ENCODE data around the gene HOXA13. TPM values are rescaled to one million over a fixed set of nuclear protein-coding genes. Genes with fewer than 3 reads are reported as not detected.

Gene HOXA13
- polyA plus RNA-seq, 1 donor: not detected

DNA sequence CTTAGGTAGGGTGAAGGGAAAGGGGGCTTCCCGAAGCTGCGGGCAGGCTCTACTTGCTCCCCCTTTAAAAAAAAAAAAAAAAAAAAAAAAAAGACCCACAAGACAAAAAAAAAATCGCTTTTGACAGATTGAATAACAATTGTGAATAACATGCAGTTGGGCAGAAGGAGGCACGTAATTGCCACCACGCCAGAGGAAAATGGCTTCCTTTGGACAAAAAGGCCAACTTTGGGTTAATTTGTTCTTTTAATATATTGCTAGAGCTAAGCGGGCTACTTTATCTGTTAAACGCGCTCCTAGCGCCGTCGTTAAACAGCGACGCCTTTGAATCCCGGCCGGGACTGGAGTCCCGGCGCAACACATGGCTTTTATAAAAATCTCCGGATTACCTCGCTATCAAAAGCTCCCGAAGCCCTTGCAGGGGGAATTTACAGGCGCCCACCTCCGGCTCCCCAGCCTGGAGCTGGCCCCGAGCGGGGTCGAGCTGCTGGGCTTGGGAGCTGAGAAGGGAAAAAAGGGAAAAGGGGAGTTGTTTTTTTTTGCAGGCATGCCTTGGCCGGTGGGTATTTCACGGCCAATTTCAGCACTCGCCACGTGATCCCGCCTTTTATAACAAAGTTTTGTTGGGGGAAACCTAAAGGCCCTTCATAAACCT, 16.1 kb downstream of the HOXA13 start:
- H3K27ac ChIP-seq (ENCODE audit: low read length): no peak overlapping the region
- DNase-seq: peak in 1 of 2 donors; percentile 23
- H3K27me3 ChIP-seq (ENCODE audit: control insufficient read depth, insufficient read depth, low read length): peaks cover 98% of the 10 kb centered on the region
- 7% methylated on average over 3 of the region's 30 CpGs for WGBS (ENCODE audit: insufficient coverage, low lambda C conversion rate)
- H3K36me3 ChIP-seq (ENCODE audit: control insufficient read depth, insufficient read depth, low read length): no peaks in the 10 kb centered on the region
- peaks cover 14% of the 10 kb centered on the region for H3K4me1 ChIP-seq (ENCODE audit: control insufficient read depth, insufficient read depth, low read length)
- H3K4me3 ChIP-seq (ENCODE audit: low read length): no peak overlapping the region
- H3K9me3 ChIP-seq (ENCODE audit: control insufficient read depth, low read depth, low read length): peaks cover 29% of the 10 kb centered on the region

DNA sequence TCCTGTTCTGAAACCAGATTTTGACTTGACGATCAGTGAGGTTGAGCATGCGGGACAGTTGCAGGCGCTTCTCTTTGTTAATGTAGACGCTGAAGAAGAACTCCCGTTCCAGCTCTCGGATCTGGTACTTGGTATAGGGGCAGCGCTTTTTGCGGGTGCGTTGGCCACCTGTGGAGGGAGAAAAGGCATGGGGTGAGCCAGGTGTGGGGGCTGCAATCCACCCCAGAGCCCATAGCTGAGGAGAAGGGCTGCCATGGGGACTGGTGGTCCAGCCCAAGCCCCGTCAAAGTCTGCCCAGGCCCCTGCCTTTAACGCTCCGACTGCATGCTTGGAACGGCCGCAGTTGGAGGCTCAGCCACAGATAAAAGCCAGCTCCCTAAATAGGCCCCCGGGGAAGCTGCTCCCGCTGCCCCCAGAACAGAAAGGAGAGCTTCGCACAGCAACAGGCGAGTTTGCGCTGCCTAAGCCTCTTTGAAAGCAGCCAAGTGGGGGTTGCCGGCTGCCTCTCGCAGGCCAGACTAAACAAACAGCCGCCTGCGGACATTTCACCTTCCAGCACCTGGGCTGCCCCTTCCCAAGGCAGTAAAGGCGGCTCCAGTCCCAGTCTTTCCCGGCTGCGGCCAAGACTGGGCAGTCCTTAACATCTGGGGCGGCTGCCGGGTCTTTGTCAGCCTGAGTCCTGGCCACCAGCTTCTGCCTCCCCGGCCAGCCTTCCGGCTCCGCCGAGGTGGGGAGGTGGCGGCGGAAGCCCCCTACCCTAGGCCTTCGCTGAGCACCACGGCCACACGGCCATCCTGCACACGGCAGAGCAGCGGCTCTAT, 16.8 kb downstream of the HOXA13 start:
- DNase-seq: no peak
- Histone ChIP-seq H3K27ac (ENCODE audit: low read length) (no peak overlapping the region), H3K27me3 (ENCODE audit: control insufficient read depth, insufficient read depth, low read length) (peaks cover 98% of the 10 kb centered on the region)

GRCh38 chr7:27182285-27182841, 17.5 kb downstream of the HOXA13 start:
- whole genome bisulfite sequencing (ENCODE audit: insufficient coverage, low lambda C conversion rate): no CpG with 5 or more reads among the region's 4 CpGs
- H3K36me3 ChIP-seq (ENCODE audit: control insufficient read depth, insufficient read depth, low read length): no peaks in the 10 kb centered on the region
- no peak for DNase-seq
- H3K9me3 ChIP-seq (ENCODE audit: control insufficient read depth, low read depth, low read length): peaks cover 18% of the 10 kb centered on the region
- H3K4me1 ChIP-seq (ENCODE audit: control insufficient read depth, insufficient read depth, low read length): peaks cover 11% of the 10 kb centered on the region
- H3K27ac ChIP-seq (ENCODE audit: low read length): no peak overlapping the region
- H3K27me3 ChIP-seq (ENCODE audit: control insufficient read depth, insufficient read depth, low read length): peaks cover 98% of the 10 kb centered on the region
- H3K4me3 ChIP-seq (ENCODE audit: low read length): no peak overlapping the region

More for the DNA sequence above, 16.8 kb downstream of the HOXA13 start:
- H3K9me3 ChIP-seq (ENCODE audit: control insufficient read depth, low read depth, low read length): peaks cover 23% of the 10 kb centered on the region
- H3K4me1 ChIP-seq (ENCODE audit: control insufficient read depth, insufficient read depth, low read length): peaks cover 11% of the 10 kb centered on the region
- H3K4me3 ChIP-seq (ENCODE audit: low read length): no peak overlapping the region
- no CpG with 5 or more reads among the region's 39 CpGs for WGBS (ENCODE audit: insufficient coverage, low lambda C conversion rate)
- no peaks in the 10 kb centered on the region for H3K36me3 ChIP-seq (ENCODE audit: control insufficient read depth, insufficient read depth, low read length)

DNA sequence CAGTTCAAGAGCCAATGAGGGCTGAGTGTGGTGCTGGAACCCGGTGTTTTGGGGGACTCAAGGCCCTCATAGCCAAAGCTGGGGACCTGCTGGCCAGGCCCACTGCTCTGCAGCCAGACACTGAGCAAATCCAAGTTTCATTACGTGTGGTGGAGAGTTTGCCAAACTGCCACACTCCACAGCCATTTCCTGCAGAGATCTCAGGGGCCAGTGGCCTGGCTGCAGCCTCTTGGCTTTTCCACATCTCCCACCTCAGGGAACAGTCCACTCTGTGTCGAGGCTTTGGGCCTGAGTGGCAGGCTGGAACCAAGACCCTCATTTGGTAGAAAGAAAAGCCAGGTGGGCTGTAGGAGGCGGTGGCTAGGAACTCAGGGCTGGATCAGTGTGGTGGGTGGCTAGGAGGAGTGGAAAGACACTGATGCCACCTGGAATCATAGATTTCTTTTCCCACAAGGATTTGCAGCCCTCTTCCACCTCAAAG, 18.1 kb downstream of the HOXA13 start:
- no peak for DNase-seq
- WGBS (ENCODE audit: insufficient coverage, low lambda C conversion rate): no CpG with 5 or more reads among the region's 4 CpGs
- H3K36me3 ChIP-seq (ENCODE audit: control insufficient read depth, insufficient read depth, low read length): no peaks in the 10 kb centered on the region
- H3K4me3 ChIP-seq (ENCODE audit: low read length): no peak overlapping the region
- peaks cover 11% of the 10 kb centered on the region for H3K4me1 ChIP-seq (ENCODE audit: control insufficient read depth, insufficient read depth, low read length)
- H3K27ac ChIP-seq (ENCODE audit: low read length): no peak overlapping the region
- H3K27me3 ChIP-seq (ENCODE audit: control insufficient read depth, insufficient read depth, low read length): peaks cover 98% of the 10 kb centered on the region
- H3K9me3 ChIP-seq (ENCODE audit: control insufficient read depth, low read depth, low read length): peaks cover 20% of the 10 kb centered on the region

- H3K4me3 ChIP-seq (ENCODE audit: low read length): no peak overlapping the region
- H3K27ac ChIP-seq (ENCODE audit: low read length): no peak overlapping the region
- no peak for DNase-seq
- H3K9me3 ChIP-seq (ENCODE audit: control insufficient read depth, low read depth, low read length): peaks cover 20% of the 10 kb centered on the region
- no CpG with 5 or more reads among the region's 12 CpGs for WGBS (ENCODE audit: insufficient coverage, low lambda C conversion rate)
- H3K36me3 ChIP-seq (ENCODE audit: control insufficient read depth, insufficient read depth, low read length): no peaks in the 10 kb centered on the region
- H3K27me3 ChIP-seq (ENCODE audit: control insufficient read depth, insufficient read depth, low read length): peaks cover 98% of the 10 kb centered on the region
- H3K4me1 ChIP-seq (ENCODE audit: control insufficient read depth, insufficient read depth, low read length): peaks cover 11% of the 10 kb centered on the region
These were observed 19.2 kb downstream of the HOXA13 start for GRCh38 chr7:27180431-27181420.

DNA sequence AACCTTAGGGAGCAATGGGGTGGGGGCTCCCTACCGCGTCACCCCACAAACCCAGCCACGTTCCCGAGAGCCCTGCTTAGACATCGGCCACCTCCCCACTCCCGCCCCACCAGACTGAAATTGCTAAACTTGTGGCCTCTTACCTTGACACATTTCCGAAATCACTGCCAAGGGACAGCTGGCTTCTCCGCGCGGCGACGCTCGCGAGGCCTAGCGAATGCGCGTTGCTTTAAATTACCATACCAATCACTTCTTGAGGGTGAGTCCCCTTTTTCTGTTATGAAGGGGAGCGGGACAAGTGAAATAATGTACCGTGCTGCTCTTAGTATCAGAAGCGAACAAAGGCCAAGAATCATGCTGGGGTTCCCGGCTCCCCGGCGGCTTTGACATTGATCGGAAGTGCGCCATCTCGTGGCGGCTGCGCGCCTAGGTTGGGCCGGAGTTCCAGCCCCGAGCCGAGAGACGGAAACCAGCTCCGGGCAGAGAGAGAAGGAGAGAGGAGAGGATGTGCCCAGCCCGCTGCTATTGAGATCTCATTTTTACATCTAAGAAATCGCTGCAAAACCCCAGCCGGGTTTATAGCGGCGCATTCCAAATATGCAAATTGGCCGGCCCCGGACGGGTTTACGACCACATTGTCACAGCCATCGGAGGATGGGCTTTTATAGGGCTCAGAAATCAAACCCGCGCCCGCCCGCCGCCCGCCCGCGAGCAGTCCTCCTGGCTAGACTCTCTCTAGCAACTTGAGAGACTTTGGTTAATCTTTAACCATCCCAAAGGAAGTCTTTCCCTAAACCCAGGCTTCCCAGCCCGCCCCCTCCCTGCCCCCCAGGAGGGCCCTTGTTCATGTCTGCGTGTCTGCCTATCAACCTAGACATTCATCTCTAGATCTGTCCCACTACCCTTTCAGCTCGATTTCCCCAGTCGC, 20.1 kb downstream of the HOXA13 start:
- Histone ChIP-seq H3K4me1 (ENCODE audit: control insufficient read depth, insufficient read depth, low read length) (peaks cover 10% of the 10 kb centered on the region), H3K27me3 (ENCODE audit: control insufficient read depth, insufficient read depth, low read length) (peaks cover 98% of the 10 kb centered on the region), H3K4me3 (ENCODE audit: low read length) (no peak overlapping the region), H3K36me3 (ENCODE audit: control insufficient read depth, insufficient read depth, low read length) (no peaks in the 10 kb centered on the region), H3K9me3 (ENCODE audit: control insufficient read depth, low read depth, low read length) (peaks cover 12% of the 10 kb centered on the region), H3K27ac (ENCODE audit: low read length) (no peak overlapping the region)
- WGBS (ENCODE audit: insufficient coverage, low lambda C conversion rate): 40% methylated on average over 1 of the region's 56 CpGs
- peak; percentile 58 to 72 for DNase-seq

DNA sequence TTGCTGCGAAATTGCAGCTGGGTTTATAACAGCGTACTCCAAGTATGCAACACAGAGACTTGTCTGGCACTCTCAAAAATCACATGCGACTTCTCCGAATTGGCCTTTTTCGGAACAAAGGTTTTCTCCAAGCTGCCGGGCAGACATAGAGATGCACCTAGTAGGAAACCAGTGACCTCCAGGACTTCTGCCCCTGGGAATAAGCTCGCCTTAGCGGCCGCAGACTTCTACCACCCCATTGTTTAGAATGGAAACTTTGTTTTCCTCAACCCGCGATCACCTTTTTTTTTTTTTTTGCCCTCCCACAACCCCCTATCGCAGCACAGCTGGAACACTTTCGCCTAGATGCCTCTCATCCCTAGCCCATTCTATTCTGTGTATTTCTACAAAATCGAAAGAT, 20.9 kb downstream of the HOXA13 start:
- H3K27me3 ChIP-seq (ENCODE audit: control insufficient read depth, insufficient read depth, low read length): peaks cover 99% of the 10 kb centered on the region
- no peak overlapping the region for H3K27ac ChIP-seq (ENCODE audit: low read length)

DNA sequence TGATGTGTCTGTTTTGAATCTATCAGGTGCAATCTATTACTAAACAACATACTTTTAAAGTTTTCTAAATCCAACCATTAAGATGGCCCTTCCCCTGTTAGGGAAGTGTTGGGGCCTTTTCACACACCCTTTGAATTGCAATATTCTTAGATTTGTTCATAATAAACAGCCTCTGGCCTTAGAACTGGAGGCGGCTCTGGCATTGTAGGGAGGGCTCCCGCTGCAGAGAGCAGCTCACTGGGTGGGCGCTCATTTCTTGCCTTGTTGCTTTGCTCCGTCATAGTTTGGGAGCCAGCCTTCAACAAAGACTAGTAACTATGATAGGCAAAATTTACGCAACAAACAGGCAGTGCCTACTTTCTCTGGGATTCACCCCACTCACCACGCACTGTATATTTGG, 21.5 kb downstream of the HOXA13 start:
- peaks cover 98% of the 10 kb centered on the region for H3K27me3 ChIP-seq (ENCODE audit: control insufficient read depth, insufficient read depth, low read length)

More for the DNA sequence above, 20.9 kb downstream of the HOXA13 start:
- Histone ChIP-seq H3K4me3 (ENCODE audit: low read length) (no peak overlapping the region), H3K36me3 (ENCODE audit: control insufficient read depth, insufficient read depth, low read length) (no peaks in the 10 kb centered on the region), H3K9me3 (ENCODE audit: control insufficient read depth, low read depth, low read length) (peaks cover 16% of the 10 kb centered on the region), H3K4me1 (ENCODE audit: control insufficient read depth, insufficient read depth, low read length) (peaks cover 7% of the 10 kb centered on the region)
- DNase-seq: no peak
- WGBS (ENCODE audit: insufficient coverage, low lambda C conversion rate): 0% methylated on average over 3 of the region's 14 CpGs

DNA sequence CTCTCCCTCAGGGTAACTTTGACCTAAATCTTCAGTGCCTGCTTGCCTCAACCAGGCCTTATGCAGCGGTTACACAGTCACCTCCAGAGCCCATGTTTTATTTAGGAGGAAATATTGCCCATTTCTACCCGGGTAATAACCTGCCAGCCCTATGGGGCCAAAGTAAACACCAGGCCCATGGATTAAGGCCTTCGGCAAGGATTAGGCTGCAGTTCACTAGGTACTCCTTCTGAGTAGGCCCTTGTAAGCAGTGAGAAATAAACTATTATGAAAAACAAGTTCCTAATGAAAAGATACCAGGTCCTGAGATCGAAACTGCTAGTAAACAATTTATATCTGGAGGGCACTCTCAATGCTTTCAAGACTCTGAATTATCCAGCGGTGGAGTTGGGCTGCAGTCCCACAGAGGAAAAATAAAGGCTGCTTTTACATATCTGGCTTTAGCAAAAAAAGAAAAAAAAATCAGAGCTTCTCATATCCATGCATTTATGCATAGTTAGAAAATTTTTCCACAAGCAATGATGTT, 22.0 kb downstream of the HOXA13 start:
- H3K4me3 ChIP-seq (ENCODE audit: low read length): no peak overlapping the region
- H3K27ac ChIP-seq (ENCODE audit: low read length): no peak overlapping the region
- peaks cover 14% of the 10 kb centered on the region for H3K9me3 ChIP-seq (ENCODE audit: control insufficient read depth, low read depth, low read length)
- WGBS (ENCODE audit: insufficient coverage, low lambda C conversion rate): no CpG with 5 or more reads among the region's 5 CpGs
- peaks cover 98% of the 10 kb centered on the region for H3K27me3 ChIP-seq (ENCODE audit: control insufficient read depth, insufficient read depth, low read length)
- H3K4me1 ChIP-seq (ENCODE audit: control insufficient read depth, insufficient read depth, low read length): peaks cover 3% of the 10 kb centered on the region
- no peaks in the 10 kb centered on the region for H3K36me3 ChIP-seq (ENCODE audit: control insufficient read depth, insufficient read depth, low read length)
- DNase-seq: no peak

More for the DNA sequence above, 21.5 kb downstream of the HOXA13 start:
- WGBS (ENCODE audit: insufficient coverage, low lambda C conversion rate): no CpG with 5 or more reads among the region's 6 CpGs
- Histone ChIP-seq H3K4me3 (ENCODE audit: low read length) (no peak overlapping the region), H3K9me3 (ENCODE audit: control insufficient read depth, low read depth, low read length) (peaks cover 15% of the 10 kb centered on the region), H3K27ac (ENCODE audit: low read length) (no peak overlapping the region), H3K4me1 (ENCODE audit: control insufficient read depth, insufficient read depth, low read length) (peaks cover 1% of the 10 kb centered on the region), H3K36me3 (ENCODE audit: control insufficient read depth, insufficient read depth, low read length) (no peaks in the 10 kb centered on the region)
- DNase-seq: no peak
